AG10803 (cell line): ENCODE measurements around the gene FBLN2.

Experiments
- DNase-seq: peaks from one replicate; pipeline ENCODE4 v3.0.0; 2010; ENCODE audit warnings: low read depth
- H3K4me3 ChIP-seq: 2 replicates; pipeline ENCODE4 v1.5.1; 2011; ENCODE audit warnings: mild to moderate bottlenecking, low read length, control low read depth
- CTCF ChIP-seq: conservative IDR thresholded peaks from 2 replicates; pipeline ENCODE4 v1.5.1; 2011; ENCODE audit warnings: mild to moderate bottlenecking, low read length, control low read depth, inconsistent platforms

FBLN2 gene

GRCh38 chr3:13563911-13564310 is 15.0 kb downstream of the FBLN2 start:
- H3K4me3 ChIP-seq, result no peak overlapping the region
- no peak for TF ChIP-seq CTCF
- DNase-seq, result no peak

GRCh38 chr3:13564751-13565560 is 16.0 kb downstream of the FBLN2 start:
- no peak for DNase-seq
- no peak for TF ChIP-seq CTCF
- no peak overlapping the region for H3K4me3 ChIP-seq

- DNase-seq, result no peak
- TF ChIP-seq CTCF, result no peak
These were observed 16.9 kb downstream of the FBLN2 start for GRCh38 chr3:13565581-13566452.

GRCh38 chr3:13566453-13566748 is 17.5 kb downstream of the FBLN2 start:
- DNase-seq, result no peak
- TF ChIP-seq CTCF, result no peak
- H3K4me3 ChIP-seq, result no peak overlapping the region

More at GRCh38 chr3:13565581-13566452, 16.9 kb downstream of the FBLN2 start:
- no peak overlapping the region for H3K4me3 ChIP-seq

GRCh38 chr3:13566769-13567310 is 17.9 kb downstream of the FBLN2 start:
- no peak for TF ChIP-seq CTCF
- H3K4me3 ChIP-seq, result no peak overlapping the region
- no peak for DNase-seq

- H3K4me3 ChIP-seq, result no peak overlapping the region
- DNase-seq, result no peak
- TF ChIP-seq CTCF, result no peak
These were observed 19.0 kb downstream of the FBLN2 start for GRCh38 chr3:13567684-13568514.
